LNCaP clone FGC (cell line): Measurements from ENCODE around the gene SLC25A17.
"Not testable (repeated sequence)": the region's sequence is repeated elsewhere in the genome, so short reads cannot be mapped to it uniquely, and the experiment has no call there.

Source experiments
- DNase-seq: peaks from one replicate; pipeline ENCODE4 v3.0.0-alpha.2; 2011; ENCODE audit warnings: low read depth
- H3K4me3 ChIP-seq: 2 replicates; pipeline ENCODE4 v1.5.1; 2011; ENCODE audit warnings: mild to moderate bottlenecking, low read depth, low read length, control low read depth
- CTCF ChIP-seq: IDR thresholded peaks from 2 replicates; pipeline ENCODE4 v1.5.1; 2012; ENCODE audit warnings: mild to moderate bottlenecking; ENCODE audit not compliant: control insufficient read depth, insufficient read depth; ENCODE audit errors: extremely low read depth

The SLC25A17 gene

DNA sequence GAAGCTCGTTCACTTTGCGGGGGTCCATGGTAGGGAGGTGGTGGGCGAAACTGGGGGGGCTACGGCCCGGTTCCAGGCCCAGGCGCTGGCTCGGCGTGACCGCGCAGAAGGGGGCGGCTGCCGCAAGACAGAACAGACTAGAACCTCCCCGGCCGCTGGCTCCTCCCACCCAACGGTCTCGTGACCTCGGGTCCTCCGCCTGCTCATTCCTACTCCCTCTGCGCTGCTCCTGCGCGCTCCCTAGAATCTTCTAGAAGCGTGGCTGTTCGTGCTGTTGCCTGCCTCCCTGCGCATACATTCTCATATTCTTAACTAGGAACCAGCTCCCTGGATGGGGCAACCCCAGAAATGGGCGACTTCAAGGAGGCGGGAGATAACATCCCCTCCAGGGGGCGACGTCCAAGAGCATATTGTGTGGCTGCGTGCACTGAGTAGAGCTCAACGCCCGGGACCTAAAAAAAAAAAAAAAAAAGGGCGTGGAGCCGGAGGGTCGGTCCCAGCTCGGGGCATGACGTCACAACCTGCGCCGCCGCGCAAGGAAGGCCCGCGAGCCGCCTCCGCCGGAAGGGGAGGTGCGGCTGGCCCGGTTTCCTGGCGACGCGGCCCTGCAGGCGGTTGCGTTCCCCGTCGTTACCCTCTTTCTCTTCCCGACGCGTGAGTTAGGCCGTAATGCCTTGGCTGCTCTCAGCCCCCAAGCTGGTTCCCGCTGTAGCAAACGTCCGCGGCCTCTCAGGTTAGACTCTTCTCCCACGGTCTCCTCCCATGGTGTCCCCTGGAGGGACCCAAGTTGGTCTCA is 37.6 kb upstream of the SLC25A17 start, which contains the start of the genes ST13 and XPNPEP3:
TSS of gene ST13 (minus strand) at position 127 of the 796 bp plus-strand sequence. CDS start at position 28, 99 bp downstream.
TSS of gene XPNPEP3 (plus strand) at position 636 of the 796 bp plus-strand sequence. CDS start at position 670, 34 bp downstream.
- TF ChIP-seq CTCF: no peak
- H3K4me3 ChIP-seq: peak within 1 kb of the TSS; percentile 98
- DNase-seq: peak; percentile 86

GRCh38 chr22:40855979-40856512 is 36.9 kb upstream of the SLC25A17 start:
- DNase-seq: no peak
- peak overlapping the region; percentile 98 for H3K4me3 ChIP-seq
- TF ChIP-seq CTCF: no peak

- no peak for TF ChIP-seq CTCF
- peak overlapping the region; percentile 98 for H3K4me3 ChIP-seq
- no peak for DNase-seq
Observed at GRCh38 chr22:40855071-40855978, 36.2 kb upstream of the SLC25A17 start.

DNA sequence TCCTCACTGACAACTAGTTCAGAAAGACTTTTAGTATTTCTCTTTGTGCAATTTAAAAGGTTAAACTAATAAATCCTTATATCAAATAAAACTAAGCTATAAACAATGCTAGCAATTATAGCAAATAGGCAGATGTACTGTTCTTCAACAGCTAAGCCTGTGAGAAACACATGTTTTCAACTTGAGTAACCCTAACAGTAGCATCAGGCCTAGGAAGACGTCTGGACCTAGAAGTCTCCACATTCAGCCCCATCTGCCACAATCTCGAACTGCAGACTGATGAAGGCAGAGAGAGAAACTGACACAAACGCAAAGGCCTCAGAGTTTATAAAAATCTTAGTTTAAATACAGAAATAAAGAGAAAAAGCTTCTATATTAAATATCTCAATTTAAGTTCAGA is 34.8 kb upstream of the SLC25A17 start:
- no peak for DNase-seq
- peak overlapping the region; percentile 98 for H3K4me3 ChIP-seq
- TF ChIP-seq CTCF: no peak

- peak overlapping the region; percentile 98 for H3K4me3 ChIP-seq
- no peak for TF ChIP-seq CTCF
- no peak for DNase-seq
Observed at GRCh38 chr22:40853333-40853732, 34.2 kb upstream of the SLC25A17 start.

DNA sequence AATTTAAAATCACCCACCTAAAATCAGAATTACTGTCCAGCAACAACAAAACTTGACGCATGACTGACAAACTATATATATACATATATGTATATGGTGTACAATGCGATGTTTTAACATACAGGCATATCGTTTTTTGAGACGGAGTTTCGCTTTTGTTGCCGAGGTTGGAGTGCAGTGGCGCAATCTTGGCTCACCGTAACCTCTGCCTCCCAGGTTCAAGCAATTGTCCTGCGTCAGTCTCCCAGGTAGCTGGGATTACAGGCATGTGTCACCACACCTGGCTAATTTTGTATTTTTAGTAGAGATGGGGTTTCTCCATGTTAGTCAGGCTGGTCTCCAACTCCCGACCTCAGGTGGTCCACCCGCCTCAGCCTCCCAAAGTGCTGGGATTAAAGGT is 26.7 kb upstream of the SLC25A17 start:
- not testable (repeated sequence) for H3K4me3 ChIP-seq, DNase-seq

DNA sequence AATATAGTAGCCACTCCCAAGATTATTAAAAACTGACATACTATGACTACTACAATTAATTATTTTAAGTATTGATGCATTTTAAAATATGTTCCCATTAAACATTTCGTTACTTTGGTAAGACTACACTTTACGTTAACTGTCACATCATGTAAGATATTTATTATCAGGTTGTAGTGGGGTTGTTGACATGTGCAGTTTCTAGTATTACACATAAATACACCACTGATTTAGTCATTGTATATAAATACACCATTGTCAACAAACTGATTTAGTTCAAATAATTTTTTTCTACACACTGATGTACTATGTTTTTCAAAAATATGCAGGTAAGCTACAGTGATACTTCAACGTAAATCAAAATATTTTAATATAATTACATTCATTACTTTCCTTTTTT is 25.8 kb upstream of the SLC25A17 start:
- H3K4me3 ChIP-seq: no peak overlapping the region
- no peak for TF ChIP-seq CTCF
- DNase-seq: no peak
